H1 (cell line): ENCODE results near the gene ECEL1. TPM values are rescaled to one million over a fixed set of nuclear protein-coding genes. Genes with fewer than 3 reads are reported as not detected.

Source experiments
- CHD2 ChIP-seq: IDR thresholded peaks from 2 replicates; pipeline ENCODE4 v1.6.1; 2012; ENCODE audit warnings: low read length, improper control_type of control experiment
- SIX5 ChIP-seq: IDR thresholded peaks from 2 replicates; pipeline ENCODE4 v1.6.1; 2011; ENCODE audit warnings: mild to moderate bottlenecking, low read depth, low read length
- polyA plus RNA-seq, 7 experiments: library from polyadenylated mRNA; depleted of rRNA in 3 of 7; stranded (reverse) in 5 of 7; unstranded in 2 of 7; fragments of >200 nt in 5 of 7; fragments of 200-250 nt in 2 of 7; gene quantifications; 1 replicate in 5 of 7; 2 replicates in 1 of 7; 4 replicates in 1 of 7; pipeline versions ENCODE4 v1.2.1 to v1.2.3, GENCODE V29; 2011 to 2013; ENCODE audit warnings: missing spikeins in 2 of 7, mixed read lengths in 2 of 7
- total RNA-seq: library from RNA; stranded (reverse); fragmentation: NEBNext Ultra II Directional; extraction: Animal tissue kit (Norgen Biotek cat#: 25700); gene quantifications from 2 replicates; pipeline ENCODE4 v1.2.1, GENCODE V29; 2021
- TF ChIP-seq, protein P1 (sequence below): IDR thresholded peaks from 2 replicates; pipeline ENCODE4 v1.6.1; 2012; ENCODE audit warnings: inconsistent platforms

ECEL1 gene
- total and polyA plus RNA-seq, 2 of the 8 experiments (the other 6 are each of a cell fraction or from before 2014, with no cell fraction given): 7.7 to 20.2 TPM

DNA sequence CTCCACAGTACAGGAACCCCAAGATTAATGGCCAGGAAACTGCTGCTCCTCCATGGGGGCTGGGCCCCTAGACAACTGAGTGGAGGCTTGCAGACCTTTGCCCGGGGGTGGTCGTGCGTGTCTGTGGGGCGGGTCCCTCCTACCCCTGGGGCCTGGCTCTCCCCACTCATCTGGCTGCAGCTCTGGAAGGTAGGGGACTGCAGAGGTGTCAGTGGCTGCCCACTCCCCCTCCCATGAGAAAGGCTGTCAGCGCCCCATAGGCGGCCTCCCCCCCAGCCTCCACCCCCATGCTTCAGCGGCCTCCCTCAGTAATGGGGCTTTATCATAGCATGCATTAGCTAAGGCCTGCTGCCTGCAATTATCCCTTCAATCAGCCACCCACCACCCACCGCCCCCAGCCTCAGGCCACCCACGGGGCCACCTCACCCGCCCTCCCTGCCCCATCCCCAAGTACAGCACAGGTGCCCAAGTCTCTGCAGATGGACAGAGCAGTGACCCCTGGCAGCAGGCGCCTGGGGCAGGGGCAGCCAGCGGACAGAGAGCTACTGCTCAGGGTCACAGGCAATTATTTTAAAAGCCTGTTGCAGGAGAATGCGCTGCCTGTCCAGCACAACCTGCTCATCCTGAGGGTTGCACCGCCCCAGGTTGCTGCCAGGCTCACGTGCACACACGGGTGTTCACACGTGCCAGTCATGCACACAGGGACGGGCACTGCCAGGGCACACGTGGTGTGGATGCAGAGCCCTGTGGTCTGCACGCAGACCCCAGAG, 9.1 kb upstream of the ECEL1 start (continued):
- TF ChIP-seq, protein P1, sequence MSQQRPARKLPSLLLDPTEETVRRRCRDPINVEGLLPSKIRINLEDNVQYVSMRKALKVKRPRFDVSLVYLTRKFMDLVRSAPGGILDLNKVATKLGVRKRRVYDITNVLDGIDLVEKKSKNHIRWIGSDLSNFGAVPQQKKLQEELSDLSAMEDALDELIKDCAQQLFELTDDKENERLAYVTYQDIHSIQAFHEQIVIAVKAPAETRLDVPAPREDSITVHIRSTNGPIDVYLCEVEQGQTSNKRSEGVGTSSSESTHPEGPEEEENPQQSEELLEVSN: no peak
- TF ChIP-seq CHD2: no peak
- no peak for TF ChIP-seq SIX5
